ENCODE results near the gene CFD.
A peak's percentile ranks its signal among the peaks of the same experiment; 100 is the strongest.
"Not testable (repeated sequence)": the region's sequence is repeated elsewhere in the genome, so short reads cannot be mapped to it uniquely, and the experiment has no call there.

The CFD gene

DNA sequence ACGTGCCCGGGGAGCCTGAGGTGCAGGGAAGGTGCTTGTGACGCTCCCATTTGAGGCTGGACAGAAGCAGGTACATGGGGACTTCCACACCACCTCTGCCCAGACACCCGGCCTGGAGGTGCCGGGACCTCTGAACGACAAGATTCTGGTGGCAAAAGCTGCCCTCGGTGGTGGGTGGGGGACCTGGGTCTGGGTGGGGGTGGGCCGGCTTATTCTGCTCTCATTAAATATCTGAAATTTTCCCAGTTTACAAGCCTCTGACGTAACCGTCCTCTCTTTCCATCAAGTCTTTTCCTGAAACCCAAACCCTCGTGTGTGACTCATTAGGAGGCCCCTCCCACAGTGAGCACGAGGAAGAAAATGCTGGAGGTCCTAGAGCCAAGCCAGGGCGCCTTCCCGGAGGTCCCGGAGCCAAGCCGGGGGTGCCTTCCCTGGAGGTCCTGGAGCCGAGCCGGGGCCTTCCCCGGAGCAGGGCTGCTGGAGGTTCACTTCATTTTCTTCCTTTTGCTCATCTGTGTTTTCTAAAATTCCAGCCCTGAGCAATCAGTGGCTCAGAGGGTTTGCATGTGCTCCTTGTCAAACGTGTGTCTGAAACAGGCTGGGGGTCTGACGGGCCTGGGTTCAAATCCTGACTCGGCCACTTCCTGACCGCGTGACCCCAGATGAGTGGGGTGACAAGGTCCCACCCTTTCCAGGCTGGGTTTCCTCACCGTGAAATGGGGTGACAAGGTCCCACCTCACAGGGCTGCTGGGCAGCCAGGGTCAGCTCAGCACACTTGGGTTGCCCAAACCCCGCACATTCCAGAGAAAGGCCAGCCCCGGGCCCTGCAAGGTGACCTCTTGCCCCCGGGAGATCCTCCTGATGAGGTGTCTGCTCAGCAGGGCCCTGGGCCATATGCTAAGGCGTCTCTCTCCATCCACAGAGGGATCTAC is 10.0 kb downstream of the CFD start:
- Mint-ChIP-seq H3K4me3 (no peak overlapping the region), H3K27me3 (no peaks in the 10 kb centered on the region), H3K27ac (no peak overlapping the region), H3K36me3 (ENCODE audit: low read depth) (peaks cover 7% of the 10 kb centered on the region), H3K4me1 (peaks cover 10% of the 10 kb centered on the region), H3K9me3 (no peaks in the 10 kb centered on the region)
- ATAC-seq (no peak), DNase-seq (no peak)

DNA sequence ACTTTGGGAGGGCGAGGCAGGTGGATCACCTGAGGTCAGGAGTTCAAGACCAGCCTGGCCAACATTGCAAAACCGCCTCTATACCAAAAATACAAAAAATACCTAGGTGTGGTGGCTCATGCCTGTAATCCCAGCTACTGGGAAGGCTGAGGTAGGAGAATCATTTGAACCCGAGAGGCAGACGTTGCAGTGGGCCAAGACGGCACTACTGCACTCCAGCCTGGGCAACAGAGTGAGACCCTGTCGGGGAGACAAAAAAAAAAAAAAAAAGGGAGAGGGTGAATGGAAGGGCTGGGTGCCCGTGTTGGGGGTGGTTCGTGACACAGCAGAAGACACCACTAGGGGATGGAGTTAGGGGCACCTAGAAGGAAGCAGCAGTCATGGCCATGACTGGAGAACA is 10.8 kb downstream of the CFD start:
- peaks cover 7% of the 10 kb centered on the region for H3K36me3 Mint-ChIP-seq (ENCODE audit: low read depth)
- H3K4me1 Mint-ChIP-seq, result peaks cover 10% of the 10 kb centered on the region
- DNase-seq (no peak), ATAC-seq (no peak)
- H3K27ac Mint-ChIP-seq, result no peak overlapping the region
- H3K27me3 Mint-ChIP-seq, result no peaks in the 10 kb centered on the region
- no peak overlapping the region for H3K4me3 Mint-ChIP-seq
- H3K9me3 Mint-ChIP-seq, result no peaks in the 10 kb centered on the region

DNA sequence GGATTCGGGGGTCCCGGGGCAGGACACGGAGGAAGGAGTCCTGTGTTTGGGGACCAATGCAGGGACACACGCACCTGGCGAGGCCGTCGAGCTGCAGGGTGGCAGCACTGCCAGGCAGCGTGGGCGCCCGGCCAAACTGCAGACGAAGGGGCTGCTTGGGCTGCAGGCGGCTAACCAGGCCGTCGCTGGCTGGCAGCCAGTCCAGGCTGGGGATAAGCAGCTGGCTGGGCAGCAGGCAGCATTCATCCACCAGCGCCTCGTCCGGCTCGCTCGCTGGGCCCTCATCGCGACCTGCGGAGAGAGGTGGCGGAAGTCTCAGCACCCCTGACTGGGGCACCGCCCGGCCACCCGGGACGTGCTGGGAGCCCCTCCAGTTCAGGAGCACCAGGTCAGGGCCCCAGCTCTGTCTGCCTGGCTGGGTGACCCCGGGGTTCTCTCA is 11.5 kb downstream of the CFD start:
- peaks cover 7% of the 10 kb centered on the region for H3K36me3 Mint-ChIP-seq (ENCODE audit: low read depth)
- no peaks in the 10 kb centered on the region for H3K27me3 Mint-ChIP-seq
- no peak for DNase-seq
- no peaks in the 10 kb centered on the region for H3K9me3 Mint-ChIP-seq
- H3K4me3 Mint-ChIP-seq, result no peak overlapping the region
- peaks cover 10% of the 10 kb centered on the region for H3K4me1 Mint-ChIP-seq
- no peak for ATAC-seq
- no peak overlapping the region for H3K27ac Mint-ChIP-seq

DNA sequence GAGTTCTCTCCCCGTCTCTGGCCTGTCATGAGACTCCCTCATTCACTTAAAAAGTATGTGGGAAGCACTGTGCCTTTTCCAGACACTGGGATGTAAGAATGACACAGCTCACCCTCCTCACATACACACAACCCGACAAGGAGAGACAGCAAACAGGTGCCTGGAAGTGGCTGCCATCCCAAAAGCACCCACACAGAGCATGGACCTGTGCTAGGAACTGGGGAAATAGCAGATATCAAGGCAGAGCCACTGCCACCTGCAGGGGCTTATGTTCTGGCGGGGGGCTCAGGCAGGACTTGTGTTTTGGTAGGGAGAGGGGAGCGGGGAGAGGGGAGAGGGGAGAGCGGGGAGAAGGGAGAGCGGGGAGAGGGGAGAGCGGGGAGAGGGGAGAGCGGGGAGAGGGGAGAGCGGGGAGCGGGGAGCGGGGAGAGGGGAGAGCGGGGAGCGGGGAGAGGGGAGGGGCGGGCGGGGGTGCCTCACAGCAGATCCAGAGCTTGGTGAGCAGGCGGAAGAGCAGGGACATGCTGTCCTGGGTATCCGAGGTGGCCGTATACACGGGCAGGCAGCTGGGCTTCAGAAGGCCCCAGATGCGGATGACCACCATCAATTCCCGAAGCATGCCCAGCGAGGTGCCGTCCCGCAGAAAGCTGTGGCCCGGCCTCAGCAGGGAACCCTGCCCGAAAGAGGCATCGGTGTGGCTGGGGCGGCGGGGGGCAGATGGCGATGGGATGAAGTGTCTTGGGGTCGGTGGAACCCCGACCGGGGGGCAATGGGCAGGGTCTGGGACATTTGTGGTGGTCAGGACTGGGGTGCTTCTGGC is 12.2 kb downstream of the CFD start:
- H3K9me3 Mint-ChIP-seq, result no peaks in the 10 kb centered on the region
- H3K27ac Mint-ChIP-seq, result peak overlapping the region; percentile 35
- DNase-seq (no peak), ATAC-seq (no peak)
- H3K4me1 Mint-ChIP-seq, result peaks cover 10% of the 10 kb centered on the region
- peaks cover 7% of the 10 kb centered on the region for H3K36me3 Mint-ChIP-seq (ENCODE audit: low read depth)
- H3K4me3 Mint-ChIP-seq, result no peak overlapping the region
- H3K27me3 Mint-ChIP-seq, result no peaks in the 10 kb centered on the region

DNA sequence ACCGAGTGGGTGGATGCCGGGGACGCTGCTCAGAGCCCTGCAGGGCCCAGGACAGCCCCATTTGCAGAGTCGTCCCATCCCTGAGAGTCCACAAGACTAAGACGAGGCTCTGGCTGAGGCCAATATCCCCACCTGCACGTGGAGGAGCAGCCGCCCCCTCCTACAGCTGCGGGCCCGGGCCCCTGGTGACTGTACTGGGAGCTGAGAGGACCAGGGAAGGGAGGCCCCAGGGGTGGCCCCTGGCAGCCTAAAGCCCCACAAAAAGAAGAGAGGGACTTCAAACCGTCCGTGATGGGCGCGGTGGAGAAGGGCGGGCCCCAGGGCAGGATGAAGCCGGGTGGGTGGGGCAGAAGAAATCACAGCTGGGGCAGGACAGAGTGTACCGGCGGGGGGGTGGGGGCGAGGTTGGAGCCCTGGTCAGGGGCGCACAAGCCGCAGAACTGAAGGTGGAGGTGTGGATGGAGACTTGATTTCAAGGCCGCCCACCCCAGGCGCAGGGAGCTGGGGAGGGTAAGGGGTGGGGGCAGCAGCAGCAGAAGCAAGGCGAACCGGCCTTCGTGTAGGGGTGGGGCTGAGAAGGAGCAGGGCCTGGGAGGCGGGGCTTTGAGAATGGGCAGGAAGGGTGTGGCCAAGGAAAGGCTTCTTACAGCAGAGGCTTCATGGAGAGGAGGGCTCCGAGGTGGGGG is 12.9 kb downstream of the CFD start:
- peak overlapping the region; percentile 31 for H3K27ac Mint-ChIP-seq
- peaks cover 7% of the 10 kb centered on the region for H3K36me3 Mint-ChIP-seq (ENCODE audit: low read depth)
- DNase-seq (peak; percentile 82), ATAC-seq (peak; percentile 80)
- H3K4me3 Mint-ChIP-seq, result peak overlapping the region; percentile 43
- H3K27me3 Mint-ChIP-seq, result no peaks in the 10 kb centered on the region
- H3K4me1 Mint-ChIP-seq, result peaks cover 10% of the 10 kb centered on the region
- no peaks in the 10 kb centered on the region for H3K9me3 Mint-ChIP-seq

DNA sequence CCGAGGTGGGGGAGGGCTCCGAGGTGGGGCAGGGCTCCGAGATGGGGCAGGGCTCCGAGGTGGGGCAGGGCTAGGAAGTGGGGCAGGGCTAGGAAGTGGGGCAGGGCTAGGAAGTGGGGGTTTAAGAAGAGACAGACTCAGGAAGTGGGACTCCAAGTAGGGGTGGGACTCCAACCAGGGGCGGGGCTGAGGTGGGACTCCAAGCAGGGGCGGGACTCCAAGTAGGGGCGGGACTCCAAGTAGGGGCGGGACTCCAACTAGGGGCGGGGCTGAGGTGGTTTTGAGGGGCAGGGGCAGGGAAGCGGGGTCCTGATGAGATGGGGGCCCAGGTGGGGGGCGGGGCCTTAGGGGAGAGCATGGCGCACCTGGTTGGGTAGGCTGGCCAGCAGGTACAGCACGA is 13.6 kb downstream of the CFD start:
- Mint-ChIP-seq H3K4me3 (no peak overlapping the region), H3K27me3 (no peaks in the 10 kb centered on the region), H3K27ac (no peak overlapping the region), H3K36me3 (ENCODE audit: low read depth) (peaks cover 4% of the 10 kb centered on the region), H3K9me3 (no peaks in the 10 kb centered on the region), H3K4me1 (peaks cover 10% of the 10 kb centered on the region)
- peak; percentile 72 for DNase-seq
- ATAC-seq, result peak; percentile 79

DNA sequence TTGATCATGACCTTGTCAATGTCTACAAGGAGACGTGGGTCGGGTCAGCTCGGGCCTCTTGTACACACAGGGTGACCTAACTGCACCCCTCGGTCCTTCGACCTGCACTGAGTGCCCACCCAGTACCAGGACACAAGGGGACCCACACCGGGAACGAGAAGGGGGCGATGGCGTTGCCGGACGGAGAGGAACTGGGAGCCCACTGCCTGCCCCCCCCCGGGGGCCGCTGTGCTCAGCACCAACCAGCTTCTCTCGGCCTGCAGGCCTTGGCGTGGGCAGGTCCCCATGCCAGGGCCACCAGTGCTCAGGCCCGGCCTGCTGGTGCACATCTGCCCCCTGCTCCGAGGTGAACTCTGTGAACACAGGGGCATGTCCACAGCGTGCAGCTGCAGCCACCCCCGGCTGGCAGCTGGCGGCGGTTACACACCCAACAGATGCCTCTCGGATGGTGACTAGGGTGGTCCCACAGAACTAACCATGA is 14.1 kb downstream of the CFD start:
- H3K4me1 Mint-ChIP-seq, result peaks cover 10% of the 10 kb centered on the region
- H3K9me3 Mint-ChIP-seq, result no peaks in the 10 kb centered on the region
- DNase-seq, result no peak
- peaks cover 4% of the 10 kb centered on the region for H3K36me3 Mint-ChIP-seq (ENCODE audit: low read depth)
- H3K4me3 Mint-ChIP-seq, result no peak overlapping the region
- ATAC-seq, result no peak
- no peak overlapping the region for H3K27ac Mint-ChIP-seq
- no peaks in the 10 kb centered on the region for H3K27me3 Mint-ChIP-seq

DNA sequence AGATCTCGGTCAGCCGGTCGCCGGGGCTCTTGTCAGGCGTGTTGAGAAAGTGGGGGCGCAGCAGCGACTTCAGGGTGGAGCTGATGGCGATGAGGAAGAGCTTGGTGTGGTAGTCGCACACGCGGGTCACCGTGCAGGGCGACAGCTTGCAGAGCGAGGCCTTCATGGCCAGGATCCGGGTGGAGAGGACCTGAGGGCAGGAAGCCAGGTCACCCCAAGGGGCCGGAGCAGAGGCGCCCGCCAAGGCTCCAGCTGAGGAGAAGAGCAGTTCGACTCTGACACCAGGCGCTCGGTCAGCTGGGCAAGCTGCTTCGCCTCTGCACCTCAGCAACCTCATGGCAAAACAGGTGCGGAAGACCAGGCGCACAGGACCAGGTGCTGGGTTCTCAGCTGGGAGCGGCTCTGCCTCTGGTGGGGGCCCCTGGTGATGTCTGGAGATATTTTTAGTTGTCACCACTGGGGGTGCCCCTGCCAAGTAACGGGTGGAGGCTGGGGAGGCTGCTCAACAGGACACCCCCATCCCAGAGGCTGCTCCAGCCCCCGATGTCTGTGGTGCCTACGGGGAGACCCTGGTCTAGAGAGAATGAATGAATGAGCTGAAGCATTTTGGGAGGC is 15.9 kb downstream of the CFD start:
- Mint-ChIP-seq H3K27ac (no peak overlapping the region), H3K4me3 (no peak overlapping the region), H3K9me3 (no peaks in the 10 kb centered on the region), H3K4me1 (peaks cover 10% of the 10 kb centered on the region), H3K27me3 (no peaks in the 10 kb centered on the region), H3K36me3 (ENCODE audit: low read depth) (peaks cover 4% of the 10 kb centered on the region)
- DNase-seq, result no peak
- ATAC-seq, result no peak

DNA sequence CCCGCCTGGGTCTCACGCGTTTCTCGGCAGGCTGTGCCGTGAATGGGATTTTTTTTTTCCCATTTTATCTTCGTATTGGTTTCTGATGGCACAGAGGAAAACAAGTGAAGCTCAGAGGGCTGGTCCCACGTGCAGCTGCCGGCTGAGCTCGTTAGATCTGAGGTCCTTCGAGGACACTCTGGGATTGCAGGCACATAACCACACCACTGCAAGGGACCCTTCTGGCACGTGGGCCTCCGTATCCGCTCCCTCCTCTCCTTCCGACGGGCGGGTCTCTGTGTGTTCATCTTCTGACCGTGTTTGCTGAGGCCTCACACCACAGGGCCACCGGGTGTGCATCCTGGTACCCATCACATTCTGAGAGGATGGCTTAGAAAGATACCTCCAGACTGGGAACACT is 16.6 kb downstream of the CFD start:
- DNase-seq, result no peak
- ATAC-seq, result no peak
- no peaks in the 10 kb centered on the region for H3K9me3 Mint-ChIP-seq
- peaks cover 3% of the 10 kb centered on the region for H3K36me3 Mint-ChIP-seq (ENCODE audit: low read depth)
- H3K4me3 Mint-ChIP-seq, result no peak overlapping the region
- H3K27ac Mint-ChIP-seq, result no peak overlapping the region
- peaks cover 10% of the 10 kb centered on the region for H3K4me1 Mint-ChIP-seq
- H3K27me3 Mint-ChIP-seq, result no peaks in the 10 kb centered on the region

DNA sequence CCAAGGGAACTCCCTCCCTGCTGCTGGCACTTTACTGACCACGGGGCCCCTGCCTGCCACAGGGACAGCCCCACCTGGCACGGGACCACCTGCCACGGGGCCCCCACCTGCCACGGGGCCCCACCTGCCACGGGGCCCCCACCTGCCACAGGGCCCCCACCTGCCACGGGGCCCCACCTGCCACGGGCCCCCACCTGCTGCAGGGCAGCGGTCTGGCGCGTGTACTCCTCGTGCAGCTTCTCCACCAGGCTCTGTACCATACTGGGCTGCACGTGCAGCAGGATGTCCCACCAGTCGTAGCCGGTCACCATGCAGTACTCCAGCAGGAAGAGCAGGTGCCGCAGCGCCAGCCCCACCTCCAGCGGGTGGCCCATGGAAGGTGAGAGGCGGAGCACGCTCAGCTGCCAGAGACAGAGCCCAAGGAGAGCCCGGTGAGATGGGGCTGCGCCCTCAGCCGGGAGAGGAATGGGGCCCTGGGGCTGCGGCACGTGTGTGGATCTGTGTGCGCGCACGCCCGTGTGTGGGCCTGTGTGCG is 17.4 kb downstream of the CFD start:
- H3K36me3 Mint-ChIP-seq (ENCODE audit: low read depth), result no peaks in the 10 kb centered on the region
- H3K27me3 Mint-ChIP-seq, result no peaks in the 10 kb centered on the region
- H3K27ac Mint-ChIP-seq, result no peak overlapping the region
- no peaks in the 10 kb centered on the region for H3K9me3 Mint-ChIP-seq
- DNase-seq, result no peak
- no peak for ATAC-seq
- peaks cover 8% of the 10 kb centered on the region for H3K4me1 Mint-ChIP-seq
- no peak overlapping the region for H3K4me3 Mint-ChIP-seq

DNA sequence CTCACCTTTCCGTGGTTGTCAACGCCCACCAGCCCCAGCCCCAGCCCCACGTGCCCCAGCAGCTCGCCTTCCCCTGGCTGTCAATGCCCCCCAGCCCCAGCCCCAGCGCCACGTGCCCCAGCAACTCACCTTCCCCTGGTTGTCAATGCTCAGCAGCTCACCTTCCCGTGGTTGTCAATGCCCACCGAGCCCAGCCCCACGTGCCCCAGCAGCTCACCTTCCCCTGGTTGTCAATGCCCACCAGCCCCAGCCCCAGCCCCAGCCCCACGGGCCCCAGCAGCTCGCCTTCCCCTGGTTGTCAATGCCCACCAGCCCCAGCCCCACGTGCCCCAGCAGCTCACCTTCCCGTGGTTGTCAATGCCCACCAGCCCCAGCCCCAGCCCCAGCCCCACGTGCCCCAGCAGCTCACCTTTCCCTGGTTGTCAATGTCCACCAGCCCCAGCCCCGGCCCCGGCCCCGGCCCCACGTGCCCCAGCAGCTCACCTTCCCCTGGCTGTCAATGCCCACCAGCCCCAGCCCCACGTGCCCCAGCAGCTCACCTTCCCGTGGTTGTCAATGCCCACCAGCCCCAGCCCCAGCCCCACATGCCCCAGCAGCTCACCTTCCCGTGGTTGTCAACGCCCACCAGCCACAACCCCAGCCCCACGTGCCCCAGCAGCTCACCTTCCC is 18.7 kb downstream of the CFD start:
- H3K9me3 Mint-ChIP-seq, H3K27ac Mint-ChIP-seq: not testable (repeated sequence)

DNA sequence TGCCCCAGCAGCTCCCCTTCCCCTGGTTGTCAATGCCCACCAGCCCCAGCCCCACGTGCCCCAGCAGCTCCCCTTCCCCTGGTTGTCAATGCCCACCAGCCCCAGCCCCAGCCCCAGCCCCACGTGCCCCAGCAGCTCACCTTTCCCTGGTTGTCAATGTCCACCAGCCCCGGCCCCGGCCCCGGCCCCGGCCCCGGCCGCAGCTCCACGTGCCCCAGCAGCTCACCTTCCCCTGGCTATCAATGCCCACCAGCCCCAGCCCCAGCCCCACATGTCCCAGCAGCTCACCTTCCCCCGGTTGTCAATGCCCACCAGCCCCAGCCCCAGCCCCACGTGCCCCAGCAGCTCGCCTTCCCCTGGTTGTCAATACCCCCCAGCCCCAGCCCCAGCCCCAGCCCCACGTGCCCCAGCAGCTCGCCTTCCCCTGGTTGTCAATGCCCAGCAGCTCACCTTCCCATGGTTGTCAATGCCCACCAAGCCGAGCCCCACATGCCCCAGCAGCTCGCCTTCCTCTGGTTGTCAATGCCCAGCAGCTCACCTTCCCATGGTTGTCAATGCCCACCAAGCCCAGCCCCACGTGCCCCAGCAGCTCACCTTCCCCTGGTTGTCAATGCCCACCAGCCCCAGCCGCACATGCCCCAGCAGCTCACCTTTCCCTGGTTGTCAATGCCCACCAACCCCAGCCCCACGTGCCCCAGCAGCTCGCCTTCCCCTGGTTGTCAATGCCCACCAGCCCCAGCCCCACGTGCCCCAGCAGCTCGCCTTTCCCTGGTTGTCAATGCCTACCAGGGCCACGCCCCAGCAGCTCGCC is 19.5 kb downstream of the CFD start:
- not testable (repeated sequence) for H3K9me3 Mint-ChIP-seq; H3K27ac Mint-ChIP-seq; H3K27me3 Mint-ChIP-seq; H3K4me3 Mint-ChIP-seq; DNase-seq; H3K4me1 Mint-ChIP-seq; H3K36me3 Mint-ChIP-seq (ENCODE audit: low read depth); ATAC-seq

More for the DNA sequence above, 18.7 kb downstream of the CFD start:
- H3K4me1 Mint-ChIP-seq; H3K36me3 Mint-ChIP-seq (ENCODE audit: low read depth); H3K27me3 Mint-ChIP-seq; H3K4me3 Mint-ChIP-seq; DNase-seq; ATAC-seq: not testable (repeated sequence)

Data from activated naive CD8-positive, alpha-beta T cell treated with anti-CD3 and anti-CD28 coated beads, Interleukin-2, amount 50 U/mL, for 24 hours (primary cell).